ENCODE measurements around the gene CLEC2A.
A peak's percentile ranks its signal among the peaks of the same experiment; 100 is the strongest.
"Not testable (repeated sequence)": the region's sequence is repeated elsewhere in the genome, so short reads cannot be mapped to it uniquely, and the experiment has no call there.

Gene CLEC2A

GRCh38 chr12:9932270-9932669, at the start of gene CLEC2A:
Gene CLEC2A (minus strand): TSS chr12:9932370. CDS start chr12:9932329, 41 bp downstream.
- no peak for DNase-seq

GRCh38 chr12:9980126-9980525, 48.0 kb upstream of the CLEC2A start:
- DNase-seq: no peak

DNA sequence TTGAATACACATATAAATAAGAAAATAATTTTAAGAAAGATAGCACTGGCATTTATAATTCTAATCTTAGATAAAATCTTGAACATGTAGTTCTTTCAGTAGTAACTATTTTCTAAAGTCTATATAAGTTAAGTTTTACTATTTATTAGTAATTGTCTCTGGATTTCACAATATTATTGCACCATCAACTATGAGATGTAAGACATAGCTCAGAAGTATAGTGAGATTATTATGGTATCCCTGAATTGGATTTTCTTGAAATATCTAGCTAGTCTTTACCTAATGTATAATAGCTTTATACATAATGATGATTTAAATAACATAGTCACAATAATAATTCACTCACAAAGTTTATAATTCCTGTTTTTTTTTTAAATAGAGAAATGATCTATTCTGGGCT, 45.7 kb upstream of the CLEC2A start:
- DNase-seq: no peak

DNA sequence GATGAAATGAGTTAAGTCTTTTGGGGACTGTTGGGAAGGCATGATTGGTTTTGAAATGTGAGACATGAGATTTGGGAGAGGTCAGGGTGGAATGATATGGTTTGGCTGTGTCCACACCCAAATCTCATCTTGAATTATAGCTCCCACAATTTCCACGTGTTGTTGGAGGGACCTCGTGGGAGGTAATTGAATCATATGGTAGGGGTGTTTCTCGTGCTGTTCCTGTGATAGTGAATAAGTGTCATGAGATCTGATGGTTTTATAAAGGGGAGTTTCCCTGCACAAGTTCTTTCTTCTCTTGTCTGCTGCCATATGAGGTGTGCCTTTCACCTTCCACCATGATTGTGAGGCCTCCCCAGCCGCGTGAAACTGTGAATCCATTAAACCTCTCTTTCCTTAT, 44.5 kb upstream of the CLEC2A start:
- not testable (repeated sequence) for DNase-seq

DNA sequence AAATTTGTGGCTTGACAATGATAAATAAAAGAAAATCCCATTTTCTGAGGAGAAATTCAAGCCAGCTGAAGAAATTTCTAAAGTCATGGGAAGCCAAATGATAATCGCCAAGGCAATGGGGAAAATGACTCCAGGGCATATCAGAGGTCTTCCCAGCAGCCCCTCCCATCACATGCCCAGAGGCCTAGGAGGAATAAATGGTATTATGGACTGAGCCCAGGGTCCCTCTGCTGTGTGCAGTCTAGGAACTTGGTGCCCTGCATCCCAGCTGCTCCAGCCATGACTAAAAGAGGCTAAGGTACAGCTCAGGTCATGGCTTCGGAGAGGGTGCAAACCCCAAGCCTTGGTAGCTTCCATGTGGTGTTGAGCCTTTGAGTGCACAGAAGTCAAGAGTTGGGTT, 43.4 kb upstream of the CLEC2A start:
- DNase-seq: no peak

DNA sequence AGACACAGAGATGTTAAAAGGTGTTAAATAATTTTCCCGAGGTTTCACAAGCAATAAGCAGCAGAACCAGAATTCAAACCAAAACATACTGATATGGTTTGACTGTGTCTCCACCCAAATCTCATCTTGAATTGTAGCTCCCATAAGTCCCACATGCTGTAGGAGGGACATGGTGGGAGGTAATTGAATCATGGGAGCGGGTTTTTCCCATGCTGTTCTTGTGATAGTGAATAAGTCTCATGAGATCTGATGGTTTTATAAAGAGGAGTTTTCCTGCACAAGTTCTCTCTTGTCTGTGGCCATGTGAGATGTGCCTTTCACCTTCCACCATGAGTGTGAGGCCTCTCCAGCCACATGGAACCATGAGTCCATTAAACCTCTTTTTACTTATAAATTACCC, 42.6 kb upstream of the CLEC2A start:
- not testable (repeated sequence) for DNase-seq

GRCh38 chr12:9973949-9974348, 41.8 kb upstream of the CLEC2A start:
- DNase-seq: no peak

DNA sequence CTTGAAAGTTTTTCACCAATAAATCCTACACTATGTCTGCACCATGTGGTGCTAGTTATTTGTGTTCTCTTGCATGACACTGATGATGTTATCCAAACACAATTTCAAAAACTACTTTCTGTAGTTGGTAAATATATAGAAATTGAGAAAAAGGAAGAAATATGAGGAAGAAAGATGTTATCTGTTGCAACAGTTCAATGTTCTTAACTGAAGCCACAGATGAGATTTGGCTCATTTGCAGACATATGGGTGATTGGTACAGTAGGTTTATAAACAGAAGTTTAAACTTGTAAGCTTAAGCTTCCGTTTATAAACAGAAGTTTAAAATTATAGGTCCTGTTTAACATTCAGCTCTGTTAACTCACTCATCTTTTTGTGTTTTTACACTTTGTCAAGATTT, 39.0 kb upstream of the CLEC2A start, which contains the start of gene CLEC12A:
TSS of gene CLEC12A (plus strand) at position 229 of the 400 bp plus-strand sequence. CDS start 188 bp downstream, outside the sequence.
- DNase-seq: peak; percentile 48

- DNase-seq: no peak
These were observed 37.5 kb upstream of the CLEC2A start for GRCh38 chr12:9969673-9970072.

DNA sequence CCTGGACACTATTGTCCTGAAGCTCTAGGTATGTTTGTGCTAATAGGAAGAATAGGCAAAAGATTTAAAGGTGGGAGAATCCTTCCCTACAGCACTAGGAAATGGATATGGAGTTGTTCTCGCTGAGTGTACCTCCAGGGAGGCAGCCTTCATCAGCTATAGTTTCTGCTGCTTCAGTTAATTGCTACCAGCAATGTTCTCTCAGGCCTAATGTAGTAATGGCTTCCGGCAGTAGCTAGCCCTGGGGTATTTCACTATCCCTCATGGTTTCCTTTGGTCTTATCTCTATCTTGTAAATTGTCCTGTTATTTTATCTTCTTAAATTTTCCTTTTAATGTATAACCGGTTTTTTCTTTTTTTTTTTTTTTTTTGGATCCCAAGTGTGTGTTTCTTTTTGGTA, 29.7 kb upstream of the CLEC2A start:
- DNase-seq: peak; percentile 29

DNA sequence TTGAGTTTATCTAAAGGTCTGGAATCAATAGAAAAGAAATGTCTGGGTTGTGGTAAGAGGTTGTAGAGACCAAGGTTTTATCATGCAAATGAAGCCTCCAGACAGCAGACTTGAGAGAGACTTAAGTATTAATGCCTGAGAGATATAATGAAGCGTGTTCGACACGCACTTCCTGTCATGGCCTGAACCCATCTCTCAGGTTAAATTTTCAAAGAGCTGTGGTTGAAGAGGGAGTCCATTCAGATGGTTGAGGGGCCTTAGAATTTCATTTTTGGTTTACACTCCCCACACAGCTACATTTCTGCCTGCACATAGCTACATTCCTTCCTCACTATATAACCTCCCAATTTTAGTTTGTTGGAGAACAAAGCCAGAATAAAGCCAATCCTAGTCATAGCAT, 28.9 kb upstream of the CLEC2A start:
- no peak for DNase-seq

DNA sequence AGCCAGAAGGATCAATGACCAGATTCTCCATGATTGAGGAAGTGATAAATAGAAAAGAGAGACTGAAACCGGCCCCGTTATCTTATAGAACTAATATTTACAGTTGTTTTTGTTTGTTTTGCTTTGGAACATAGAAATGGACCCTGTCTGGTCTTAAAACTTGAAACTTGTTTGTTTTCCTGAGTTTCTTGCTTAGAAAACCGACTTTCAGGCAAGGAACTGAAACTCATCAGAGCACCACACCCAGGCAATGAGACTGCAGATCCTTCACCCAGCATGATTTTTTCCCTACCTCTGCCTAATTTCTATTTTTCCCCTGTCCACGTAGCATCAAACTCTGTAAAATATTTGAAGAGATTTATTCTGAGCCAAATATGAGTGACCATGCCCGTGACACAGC, 28.4 kb upstream of the CLEC2A start:
- no peak for DNase-seq

DNA sequence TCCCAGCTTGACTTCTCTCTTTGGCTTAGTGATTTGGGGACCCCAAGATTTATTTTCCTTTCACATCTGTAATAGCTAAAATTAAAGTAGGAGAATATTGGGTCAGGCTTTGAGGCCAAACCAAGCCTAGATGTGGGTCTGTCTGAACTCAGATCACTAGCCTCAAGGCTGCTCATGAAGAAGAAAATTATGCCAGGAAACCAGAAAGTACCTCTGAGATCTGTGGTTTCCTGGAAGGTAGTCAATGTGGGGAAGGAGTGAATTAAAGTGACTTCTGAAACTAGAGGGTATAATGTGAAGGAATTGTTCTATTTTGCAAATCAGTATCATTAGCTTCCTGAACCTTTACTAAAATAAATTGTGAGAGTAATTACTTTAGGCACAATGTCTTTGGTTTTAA, 25.7 kb upstream of the CLEC2A start:
- DNase-seq: no peak

GRCh38 chr12:9952954-9953729, 21.0 kb upstream of the CLEC2A start:
- not testable (repeated sequence) for DNase-seq

DNA sequence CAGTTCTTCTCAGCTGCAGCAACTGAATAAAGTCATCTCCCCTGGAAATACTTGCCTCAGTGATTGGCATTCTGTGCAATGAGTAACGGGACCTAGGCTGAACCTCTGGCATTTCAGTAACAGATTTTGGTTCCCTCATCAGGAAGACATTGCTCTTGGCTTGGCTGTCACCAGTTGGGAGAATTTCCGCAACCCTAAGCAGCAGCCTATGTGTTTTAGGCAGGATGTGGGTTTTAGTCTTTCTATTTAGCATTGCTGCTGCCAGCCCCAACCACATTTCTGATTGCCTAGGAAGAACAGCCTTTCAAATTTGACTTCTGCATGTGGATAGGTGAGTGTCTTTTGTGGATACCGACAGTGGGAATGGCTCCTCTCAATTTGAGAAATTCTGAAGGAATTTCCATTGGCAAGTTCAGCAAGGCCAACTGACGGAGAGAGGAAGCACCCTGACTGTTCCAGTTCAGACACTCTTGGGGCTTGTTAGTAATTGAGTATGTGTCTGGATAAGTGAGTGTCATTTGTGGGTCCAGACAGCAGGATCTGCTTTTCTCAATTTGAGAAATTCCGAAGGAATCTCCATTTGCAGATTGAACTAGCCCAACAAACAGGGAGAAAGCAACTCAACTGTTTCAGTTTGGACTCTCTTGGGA, 19.0 kb upstream of the CLEC2A start:
- DNase-seq: peak; percentile 3

DNA sequence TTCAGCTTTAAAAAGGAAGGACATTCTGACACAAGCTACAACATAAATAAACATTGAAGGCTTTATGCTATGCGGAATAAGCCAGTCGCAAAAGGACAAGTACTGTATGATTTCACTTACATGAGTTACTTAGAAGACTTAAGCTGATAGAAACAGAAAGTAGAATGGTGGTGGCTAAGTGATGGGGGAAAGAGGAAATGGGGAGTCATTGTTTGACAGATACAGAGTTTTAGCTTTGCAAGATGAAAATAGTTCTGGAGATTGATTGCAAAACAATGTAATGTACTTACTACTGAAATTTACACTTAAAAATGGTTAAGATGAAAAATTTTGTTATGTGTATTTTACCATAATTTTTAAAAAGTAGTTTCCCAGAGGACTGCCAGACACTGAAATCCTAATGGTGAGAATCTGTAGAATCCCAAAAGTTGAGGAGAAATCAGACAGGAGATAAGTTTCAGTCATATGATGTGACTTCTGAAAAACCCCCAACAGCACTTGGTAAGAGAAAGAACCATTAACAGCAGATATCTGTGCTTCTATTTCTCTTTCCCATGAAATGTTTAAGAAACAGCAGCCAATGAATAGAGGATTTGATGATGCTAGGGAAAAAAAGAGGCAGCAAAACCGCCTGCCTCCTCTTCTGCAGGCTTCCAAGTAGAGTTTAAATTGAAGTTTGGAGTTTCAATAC, 16.6 kb upstream of the CLEC2A start:
- no peak for DNase-seq

DNA sequence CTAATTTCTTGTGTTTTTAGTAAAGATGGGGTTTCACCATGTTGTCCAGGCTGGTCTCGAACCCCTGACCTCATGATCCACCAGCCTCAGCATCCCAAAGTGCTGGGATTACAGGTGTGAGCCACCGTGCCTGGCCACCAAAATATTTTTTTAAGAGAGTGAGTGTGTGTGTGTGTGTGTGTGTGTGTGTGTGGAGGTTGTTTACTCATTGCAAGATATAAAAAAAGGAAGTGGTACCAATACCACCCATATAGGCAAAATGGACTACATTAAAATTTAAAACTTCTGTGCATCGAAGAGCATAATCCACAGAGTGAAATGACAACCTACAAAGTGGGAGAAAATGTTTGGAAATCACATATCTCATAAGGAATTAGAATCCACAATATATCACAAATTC, 15.5 kb upstream of the CLEC2A start:
- no peak for DNase-seq

DNA sequence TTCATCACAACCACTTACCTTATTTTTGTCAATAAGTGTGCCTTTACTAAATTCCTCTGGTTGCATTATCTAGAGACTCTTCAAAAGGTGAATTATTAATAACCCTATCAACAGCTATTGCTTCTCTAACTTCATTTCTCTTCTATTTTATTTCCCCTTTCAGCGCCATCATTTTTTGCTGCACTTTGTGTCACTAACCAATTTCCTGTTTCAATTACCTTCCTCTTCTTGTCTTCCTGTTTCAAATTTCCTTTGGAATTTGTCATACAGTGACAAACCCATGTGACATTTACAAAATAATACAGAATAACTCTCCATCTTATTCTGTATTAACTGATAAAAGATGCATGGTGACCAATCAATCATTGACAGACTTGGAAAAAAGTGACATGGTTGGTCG, 12.2 kb upstream of the CLEC2A start:
- DNase-seq: peak; percentile 14

GRCh38 chr12:9943240-9943639, 11.1 kb upstream of the CLEC2A start:
- no peak for DNase-seq

- DNase-seq: no peak
These were observed 9.7 kb upstream of the CLEC2A start for GRCh38 chr12:9941838-9942237.

- DNase-seq: peak; percentile 4
These were observed 8.2 kb upstream of the CLEC2A start for GRCh38 chr12:9940375-9940774.

GRCh38 chr12:9936591-9936990, 4.4 kb upstream of the CLEC2A start:
- DNase-seq: no peak

DNA sequence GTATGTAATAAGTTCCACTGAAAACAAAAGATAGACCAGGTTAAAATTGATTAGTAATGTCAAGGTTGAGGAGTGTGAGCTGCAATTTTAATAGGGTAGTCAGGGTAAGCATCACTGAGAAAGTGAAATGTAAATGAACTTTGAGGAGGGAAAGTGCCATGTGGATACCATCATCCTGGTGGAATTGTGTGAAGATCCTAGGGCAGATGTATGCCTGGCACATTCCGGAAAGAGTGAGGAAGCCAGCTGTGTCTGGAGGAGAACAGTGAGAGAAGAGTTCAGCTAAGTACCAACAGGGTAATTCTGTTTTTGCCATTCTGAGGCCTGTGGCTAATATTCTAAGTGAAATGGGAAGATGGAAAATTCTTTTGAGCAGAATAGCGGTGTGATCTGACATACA, 2.9 kb upstream of the CLEC2A start:
- DNase-seq: no peak

- DNase-seq: no peak
These were observed 1.8 kb upstream of the CLEC2A start for GRCh38 chr12:9933958-9934357.
